Naive thymus-derived CD8-positive, alpha-beta T cell (primary cell): ENCODE results near the gene HAVCR2. TPM values are rescaled to one million over a fixed set of nuclear protein-coding genes. Genes with fewer than 3 reads are reported as not detected.

ENCODE experiments used
- ATAC-seq, 2 donors: fragments of 150-1000 bp; cut with Tn5 transposase in 1 of 2; sonication (Bioruptor Pico), chemical (Tn5 transposase) in 1 of 2; 1 replicate in 1 of 2; 2 replicates in 1 of 2; pipeline ENCODE4 v1.10.0; 2021; ENCODE audit warnings: mild to moderate bottlenecking in 2 of 2, moderate library complexity in 2 of 2
- POLR2A ChIA-PET: fragments of 350-600 bp; sonication (Branson Sonifier 250); formaldehyde crosslinking; loops from one replicate; lab custom pipeline; 2021; ENCODE audit warnings: antibody characterized with exemption; lab: Charles Lee
- DNase-seq, 10 donors: peaks; one replicate each; pipeline versions ENCODE4 v3.0.0 to v3.0.0-alpha.2; 2020 to 2022
- H3K27ac Mint-ChIP-seq, 10 donors: one replicate each; pipeline ENCODE4 v1.8.0; 2020 to 2022; ENCODE audit warnings: mild to moderate bottlenecking in 10 of 10, mixed read lengths in 10 of 10, moderate library complexity in 4 of 10, inconsistent platforms in 1 of 10
- H3K27me3 Mint-ChIP-seq, 5 donors: one replicate each; pipeline ENCODE4 v1.8.0; 2021 to 2022; ENCODE audit warnings: mixed read lengths in 5 of 5
- H3K36me3 Mint-ChIP-seq, 3 donors: one replicate each; pipeline ENCODE4 v1.8.0; 2020 to 2022; ENCODE audit warnings: mixed read lengths in 3 of 3, mild to moderate bottlenecking in 2 of 3, inconsistent platforms in 1 of 3
- H3K4me1 Mint-ChIP-seq, 4 donors: one replicate each; pipeline ENCODE4 v1.8.0; 2021 to 2022; ENCODE audit warnings: mixed read lengths in 4 of 4
- H3K4me3 Mint-ChIP-seq, 10 donors: one replicate each; pipeline ENCODE4 v1.8.0; 2020 to 2022; ENCODE audit warnings: mild to moderate bottlenecking in 10 of 10, mixed read lengths in 10 of 10, moderate library complexity in 6 of 10, inconsistent platforms in 1 of 10
- H3K9me3 Mint-ChIP-seq, 9 donors: one replicate each; pipeline ENCODE4 v1.8.0; 2020 to 2022; ENCODE audit warnings: mixed read lengths in 9 of 9, mild to moderate bottlenecking in 3 of 9, inconsistent platforms in 1 of 9, moderate library complexity in 1 of 9
- polyA plus RNA-seq, 3 donors: library from polyadenylated mRNA; unstranded; fragments of 300-500 nt; fragmentation: Illumina TruSeq; gene quantifications; one replicate each; pipeline ENCODE4 v1.2.3, GENCODE V29; 2021
- total RNA-seq, 8 experiments: library from RNA in 2 of 8; stranded (reverse) in 2 of 8; gene quantifications; one replicate each; pipeline ENCODE4 v1.2.3 and lab custom pipeline; 2021 to 2026

HAVCR2 gene
- total and polyA plus RNA-seq, 5 experiments from 2014 or later = 4.4 to 8.9 (median 5.4) TPM

GRCh38 chr5:157086751-157087359 is 22.0 kb downstream of the HAVCR2 start:
- peak overlapping the region in 1 of 10 donors; percentile 2 for H3K27ac Mint-ChIP-seq
- no peak overlapping the region for H3K4me3 Mint-ChIP-seq
- ATAC-seq = no peak
- peaks cover 0 to 4% (median 0%) of the 10 kb centered on the region in 4 donors for H3K4me1 Mint-ChIP-seq
- H3K36me3 Mint-ChIP-seq = peaks cover 13 to 42% (median 14%) of the 10 kb centered on the region in 3 donors
- POLR2A ChIA-PET = no interaction called here
- H3K9me3 Mint-ChIP-seq = peaks cover 0 to 2% (median 0%) of the 10 kb centered on the region in 9 donors
- DNase-seq = no peak
- H3K27me3 Mint-ChIP-seq = no peaks in the 10 kb centered on the region

DNA sequence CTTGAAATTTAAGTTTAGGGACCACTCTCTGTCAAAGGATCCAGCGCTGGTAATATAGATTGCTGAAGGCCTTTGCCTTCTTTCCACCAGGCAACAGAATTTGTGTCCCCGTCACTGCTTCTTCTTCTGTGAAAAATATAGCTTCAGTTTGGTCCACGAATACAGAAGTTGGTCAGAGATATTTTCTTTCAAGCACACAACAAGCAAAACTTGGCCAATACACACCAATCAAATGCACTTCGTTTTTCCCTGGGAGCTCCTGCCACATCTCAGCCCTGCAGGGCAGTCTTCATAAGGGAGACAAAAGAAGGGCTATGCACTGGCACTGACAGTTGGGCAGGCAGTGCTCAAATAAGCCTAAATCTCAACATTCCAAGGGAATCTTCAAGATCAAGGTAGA is 22.9 kb downstream of the HAVCR2 start:
- H3K36me3 Mint-ChIP-seq = peaks cover 8 to 34% (median 13%) of the 10 kb centered on the region in 3 donors
- H3K4me3 Mint-ChIP-seq = no peak overlapping the region
- no peak for DNase-seq
- no peaks in the 10 kb centered on the region for H3K27me3 Mint-ChIP-seq
- no peak for ATAC-seq
- H3K27ac Mint-ChIP-seq = no peak overlapping the region
- H3K9me3 Mint-ChIP-seq = peaks cover 0 to 2% (median 0%) of the 10 kb centered on the region in 9 donors
- H3K4me1 Mint-ChIP-seq = peaks cover 0 to 4% (median 0%) of the 10 kb centered on the region in 4 donors
- POLR2A ChIA-PET = no interaction called here

DNA sequence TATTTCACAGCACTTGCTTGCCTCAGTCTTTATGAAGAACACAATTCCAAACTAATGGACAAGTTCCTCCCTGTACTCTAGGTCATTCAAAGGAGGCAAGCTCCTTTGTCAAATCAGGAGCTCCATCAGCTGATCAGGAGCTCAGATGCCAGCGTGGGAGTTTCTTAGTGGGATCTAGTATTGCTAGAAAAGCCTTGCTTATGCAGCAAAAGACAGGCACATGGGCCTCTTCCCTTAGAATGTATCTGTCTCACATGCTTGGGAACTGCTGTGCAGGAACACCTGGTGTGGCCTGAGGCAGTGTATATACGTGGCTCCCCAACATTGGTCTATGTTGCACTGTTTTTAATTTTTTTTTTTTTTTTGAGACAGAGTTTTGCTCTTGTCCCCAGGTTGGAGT is 28.6 kb downstream of the HAVCR2 start:
- ATAC-seq (no peak), DNase-seq (no peak)
- peaks cover 3 to 4% (median 4%) of the 10 kb centered on the region in 3 donors for H3K36me3 Mint-ChIP-seq
- no peak overlapping the region for H3K4me3 Mint-ChIP-seq
- peaks cover 0 to 2% (median 0%) of the 10 kb centered on the region in 4 donors for H3K4me1 Mint-ChIP-seq
- H3K27me3 Mint-ChIP-seq = no peaks in the 10 kb centered on the region
- H3K27ac Mint-ChIP-seq = no peak overlapping the region
- peaks cover 0 to 2% (median 0%) of the 10 kb centered on the region in 9 donors for H3K9me3 Mint-ChIP-seq
- POLR2A ChIA-PET = interaction anchor here (0.6 kb wide), 1 partner anchor 246 kb away, joined by 5 read pairs; no protein-coding TSS in a partner anchor

DNA sequence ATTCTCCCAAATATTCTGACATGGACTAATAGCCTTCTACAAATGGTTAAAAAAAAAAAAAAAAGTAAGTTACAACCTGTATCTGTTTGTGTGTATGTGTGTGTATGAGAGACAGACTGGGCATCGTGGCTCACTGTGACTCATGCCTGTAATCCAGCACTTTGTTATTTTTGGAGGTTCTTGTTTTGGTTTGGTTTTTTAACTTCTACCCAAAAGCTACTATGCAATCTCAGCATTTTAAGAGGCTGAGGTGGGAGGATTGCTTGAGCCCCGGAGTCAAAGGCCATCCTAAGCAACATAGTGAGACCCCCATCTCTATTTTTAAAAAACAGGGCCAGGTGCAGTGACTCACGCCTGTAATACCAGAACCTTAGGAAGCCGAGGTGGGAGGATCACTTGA is 32.3 kb downstream of the HAVCR2 start:
- ATAC-seq (no peak), DNase-seq (no peak)
- Mint-ChIP-seq H3K9me3 (no peaks in the 10 kb centered on the region), H3K4me3 (no peak overlapping the region), H3K4me1 (peaks cover 0 to 11% (median 0%) of the 10 kb centered on the region in 4 donors), H3K36me3 (no peaks in the 10 kb centered on the region), H3K27me3 (no peaks in the 10 kb centered on the region), H3K27ac (no peak overlapping the region)
- POLR2A ChIA-PET = no interaction called here

DNA sequence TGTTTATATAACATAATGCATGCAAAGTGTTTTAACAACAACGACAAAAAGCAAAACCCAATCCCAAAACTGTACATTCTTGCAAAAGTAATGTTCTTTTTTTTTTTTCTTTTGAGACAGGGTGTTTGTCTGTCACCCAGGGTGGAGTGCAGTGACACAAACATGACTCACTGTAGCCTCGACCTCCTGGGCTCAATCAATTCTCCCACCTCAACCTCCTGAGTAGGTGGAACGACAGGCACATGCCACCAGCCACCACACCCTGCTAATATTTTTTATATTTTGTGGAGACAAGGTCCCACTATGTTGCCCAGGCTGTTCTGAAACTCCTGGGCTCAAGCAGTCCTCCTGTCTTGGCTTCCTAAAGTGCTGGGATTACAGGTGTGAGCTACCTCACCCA is 36.3 kb downstream of the HAVCR2 start:
- H3K4me3 Mint-ChIP-seq = no peak overlapping the region
- H3K27ac Mint-ChIP-seq = peak overlapping the region in 3 of 10 donors; percentile 1 to 62 (median 45)
- peaks cover 0 to 11% (median 0%) of the 10 kb centered on the region in 4 donors for H3K4me1 Mint-ChIP-seq
- H3K36me3 Mint-ChIP-seq = no peaks in the 10 kb centered on the region
- no peak for ATAC-seq
- DNase-seq = no peak
- no peaks in the 10 kb centered on the region for H3K9me3 Mint-ChIP-seq
- no peaks in the 10 kb centered on the region for H3K27me3 Mint-ChIP-seq
- POLR2A ChIA-PET = no interaction called here

- no peak for ATAC-seq
- Mint-ChIP-seq H3K9me3 (no peaks in the 10 kb centered on the region), H3K27ac (peak overlapping the region in 1 of 10 donors; percentile 15), H3K4me1 (peaks cover 0 to 9% (median 5%) of the 10 kb centered on the region in 4 donors), H3K4me3 (no peak overlapping the region), H3K36me3 (no peaks in the 10 kb centered on the region), H3K27me3 (no peaks in the 10 kb centered on the region)
- POLR2A ChIA-PET = no interaction called here
- no peak for DNase-seq
Measured at GRCh38 chr5:157069949-157070348, 38.9 kb downstream of the HAVCR2 start.

DNA sequence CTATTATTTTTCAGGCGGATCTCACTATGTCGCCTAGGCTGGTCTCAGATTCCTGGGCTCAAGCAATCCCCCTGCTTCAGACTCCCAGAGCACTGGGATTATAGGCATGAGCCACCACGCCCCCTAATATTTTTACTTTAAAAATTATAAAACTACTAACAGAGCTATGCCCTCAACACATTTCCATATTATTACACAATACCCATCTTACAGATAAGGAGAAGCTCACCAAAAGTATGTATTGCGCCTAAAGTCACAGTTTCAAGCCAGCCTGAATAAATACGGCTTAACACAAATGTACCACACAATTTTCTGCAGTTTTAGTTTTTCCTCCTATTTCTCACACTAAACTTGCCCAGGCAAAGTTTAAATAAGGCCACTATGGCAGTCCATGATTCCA is 40.1 kb downstream of the HAVCR2 start:
- ATAC-seq = no peak
- Mint-ChIP-seq H3K27ac (peak overlapping the region in 1 of 10 donors; percentile 30), H3K4me3 (no peak overlapping the region), H3K9me3 (no peaks in the 10 kb centered on the region), H3K27me3 (no peaks in the 10 kb centered on the region), H3K4me1 (peaks cover 0 to 9% (median 6%) of the 10 kb centered on the region in 4 donors), H3K36me3 (no peaks in the 10 kb centered on the region)
- POLR2A ChIA-PET = no interaction called here
- no peak for DNase-seq

DNA sequence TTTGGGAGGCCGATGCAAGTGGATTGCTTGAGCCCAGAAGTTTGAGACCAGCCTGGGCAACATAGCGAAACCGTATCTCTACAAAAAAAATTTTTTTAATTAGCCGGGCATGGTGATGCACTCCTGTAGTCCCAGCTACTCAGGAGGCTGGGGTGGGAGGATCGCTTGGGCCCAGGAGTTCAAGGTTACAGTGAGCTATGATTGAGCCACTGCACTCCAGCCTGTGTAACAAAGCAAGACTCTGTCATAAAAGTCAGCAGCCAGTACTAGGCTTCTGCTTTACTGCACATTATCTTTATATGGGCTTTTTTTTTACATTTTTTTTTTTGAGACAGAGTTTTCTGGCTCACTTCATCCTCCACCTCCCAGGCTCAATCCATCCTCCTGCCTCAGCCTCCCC is 40.5 kb downstream of the HAVCR2 start:
- Mint-ChIP-seq H3K9me3 (no peaks in the 10 kb centered on the region), H3K36me3 (no peaks in the 10 kb centered on the region), H3K27me3 (no peaks in the 10 kb centered on the region), H3K4me3 (no peak overlapping the region), H3K27ac (peak overlapping the region in 1 of 10 donors; percentile 30), H3K4me1 (peaks cover 0 to 9% (median 7%) of the 10 kb centered on the region in 4 donors)
- DNase-seq (no peak), ATAC-seq (no peak)
- POLR2A ChIA-PET = no interaction called here

- no peaks in the 10 kb centered on the region for H3K27me3 Mint-ChIP-seq
- peaks cover 0 to 8% (median 3%) of the 10 kb centered on the region in 4 donors for H3K4me1 Mint-ChIP-seq
- H3K4me3 Mint-ChIP-seq = peak overlapping the region in 1 of 10 donors; percentile 20
- DNase-seq = no peak
- no peaks in the 10 kb centered on the region for H3K36me3 Mint-ChIP-seq
- no peaks in the 10 kb centered on the region for H3K9me3 Mint-ChIP-seq
- no peak for ATAC-seq
- H3K27ac Mint-ChIP-seq = peak overlapping the region in 4 of 10 donors; percentile 13 to 58 (median 32)
- POLR2A ChIA-PET = no interaction called here
Measured at GRCh38 chr5:157067005-157067404, 41.8 kb downstream of the HAVCR2 start.

GRCh38 chr5:157066080-157066479 is 42.8 kb downstream of the HAVCR2 start:
- DNase-seq (no peak), ATAC-seq (no peak)
- H3K27me3 Mint-ChIP-seq = no peaks in the 10 kb centered on the region
- POLR2A ChIA-PET = no interaction called here
- peak overlapping the region in 1 of 10 donors; percentile 11 for H3K27ac Mint-ChIP-seq
- H3K4me3 Mint-ChIP-seq = no peak overlapping the region
- no peaks in the 10 kb centered on the region for H3K9me3 Mint-ChIP-seq
- no peaks in the 10 kb centered on the region for H3K36me3 Mint-ChIP-seq
- peaks cover 0 to 8% (median 3%) of the 10 kb centered on the region in 4 donors for H3K4me1 Mint-ChIP-seq

- H3K9me3 Mint-ChIP-seq = no peaks in the 10 kb centered on the region
- peak overlapping the region in 1 of 10 donors; percentile 67 for H3K27ac Mint-ChIP-seq
- H3K36me3 Mint-ChIP-seq = no peaks in the 10 kb centered on the region
- peaks cover 0 to 8% (median 3%) of the 10 kb centered on the region in 4 donors for H3K4me1 Mint-ChIP-seq
- POLR2A ChIA-PET = interaction anchor here (0.7 kb wide), 1 partner anchor 14 kb away, joined by 4 read pairs; no protein-coding TSS in a partner anchor
- no peak overlapping the region for H3K4me3 Mint-ChIP-seq
- no peak for DNase-seq
- no peaks in the 10 kb centered on the region for H3K27me3 Mint-ChIP-seq
- no peak for ATAC-seq
Measured at GRCh38 chr5:157063776-157064430, 44.9 kb downstream of the HAVCR2 start.

DNA sequence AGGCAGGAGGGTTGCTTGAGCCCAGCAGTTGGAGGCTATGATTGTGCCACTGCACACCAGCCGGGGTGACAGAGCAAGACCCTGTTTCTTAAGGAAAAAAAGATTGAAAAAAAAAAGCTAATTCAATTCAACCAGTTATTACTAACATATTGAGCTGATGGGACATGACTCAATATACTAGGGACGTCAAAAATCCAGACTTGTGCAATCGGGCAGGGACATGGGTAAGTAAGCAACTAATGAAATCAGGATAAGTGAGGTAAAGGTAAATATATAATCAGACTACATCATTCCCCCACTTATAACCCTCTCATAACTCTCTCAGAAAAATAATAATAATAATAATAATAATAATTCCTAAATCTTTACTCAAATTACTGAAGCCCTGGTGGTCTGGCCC is 49.0 kb downstream of the HAVCR2 start:
- H3K9me3 Mint-ChIP-seq = no peaks in the 10 kb centered on the region
- ATAC-seq (no peak), DNase-seq (no peak)
- POLR2A ChIA-PET = interaction anchor here (0.9 kb wide), 1 partner anchor 10 kb away, joined by 3 read pairs; no protein-coding TSS in a partner anchor
- no peak overlapping the region for H3K4me3 Mint-ChIP-seq
- H3K4me1 Mint-ChIP-seq = peaks cover 0 to 6% (median 0%) of the 10 kb centered on the region in 4 donors
- no peaks in the 10 kb centered on the region for H3K27me3 Mint-ChIP-seq
- peak overlapping the region in 1 of 10 donors; percentile 3 for H3K27ac Mint-ChIP-seq
- H3K36me3 Mint-ChIP-seq = no peaks in the 10 kb centered on the region

DNA sequence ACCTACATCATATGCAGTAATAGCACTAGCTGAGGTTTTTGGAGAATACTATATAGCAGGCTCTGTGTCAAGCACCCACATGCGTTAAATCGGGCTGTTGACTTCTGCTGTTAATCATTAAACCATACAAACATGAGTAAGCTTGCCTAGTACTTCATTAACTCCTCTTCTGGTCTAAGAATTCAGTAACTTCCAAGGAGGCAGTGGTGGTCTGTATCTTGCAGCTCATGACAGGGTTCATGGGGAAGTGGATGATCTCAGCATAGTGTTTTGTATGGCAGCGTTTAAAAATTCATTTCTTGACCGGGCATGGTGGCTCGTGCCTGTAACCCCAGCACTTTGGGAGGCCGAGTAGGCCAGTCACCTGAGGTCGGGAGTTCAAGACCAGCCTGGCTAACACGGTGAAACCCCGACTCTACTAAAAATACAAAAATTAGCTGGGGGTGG is 49.7 kb downstream of the HAVCR2 start, which contains the start of gene HAVCR1:
Gene HAVCR1, minus strand, starts transcription at position 24 of the 447 bp plus-strand sequence. CDS start 1,173 bp downstream, outside the sequence.
- POLR2A ChIA-PET = no interaction called here
- Mint-ChIP-seq H3K9me3 (no peaks in the 10 kb centered on the region), H3K27ac (peak within 1 kb of the TSS in 2 of 10 donors; percentile 14 to 29), H3K36me3 (no peaks in the 10 kb centered on the region), H3K27me3 (no peaks in the 10 kb centered on the region), H3K4me3 (no peak within 1 kb of the TSS), H3K4me1 (peaks cover 0 to 6% (median 0%) of the 10 kb centered on the region in 4 donors)
- DNase-seq (no peak), ATAC-seq (no peak)
